Neuronal stem cell (in vitro differentiated cells): Measurements from ENCODE around the gene GPSM3.
A peak's percentile ranks its signal among the peaks of the same experiment; 100 is the strongest.
"Not testable (repeated sequence)": the region's sequence is repeated elsewhere in the genome, so short reads cannot be mapped to it uniquely, and the experiment has no call there.

Experiments
- DNase-seq: peaks from one replicate; pipeline ENCODE4 v3.0.0-alpha.2; 2013; ENCODE audit warnings: low spot score
- H2AFZ ChIP-seq: one replicate; pipeline ENCODE4 v1.6.1; 2013; ENCODE audit warnings: mild to moderate bottlenecking, low read length, inconsistent platforms
- H2AK5ac ChIP-seq: 2 replicates; pipeline ENCODE4 v1.6.1; 2013; ENCODE audit warnings: low read depth, mild to moderate bottlenecking, inconsistent platforms, low read length, moderate library complexity, mixed read lengths
- H2BK120ac ChIP-seq: 2 replicates; pipeline ENCODE4 v1.6.1; 2013; ENCODE audit warnings: low read depth, mild to moderate bottlenecking, inconsistent platforms, low read length, moderate library complexity, mixed read lengths
- H2BK12ac ChIP-seq: one replicate; pipeline ENCODE4 v1.6.1; 2013; ENCODE audit warnings: low read length, inconsistent platforms
- H2BK15ac ChIP-seq: 2 replicates; pipeline ENCODE4 v1.6.1; 2013; ENCODE audit warnings: mild to moderate bottlenecking, low read length, inconsistent platforms, mixed read lengths
- H2BK5ac ChIP-seq: one replicate; pipeline ENCODE4 v1.6.1; 2013; ENCODE audit warnings: inconsistent platforms, mild to moderate bottlenecking, low read length, moderate library complexity
- H3K14ac ChIP-seq: one replicate; pipeline ENCODE4 v1.6.1; 2013; ENCODE audit warnings: low read length, inconsistent platforms
- H3K18ac ChIP-seq: 2 replicates; pipeline ENCODE4 v1.6.1; 2013; ENCODE audit warnings: low read length, inconsistent platforms
- H3K23ac ChIP-seq: 2 replicates; pipeline ENCODE4 v1.6.1; 2013; ENCODE audit warnings: low read depth, mild to moderate bottlenecking, mixed read lengths, low read length, inconsistent platforms; ENCODE audit not compliant: poor library complexity
- H3K27ac ChIP-seq: replicated peaks from 3 replicates; pipeline ENCODE4 v1.5.1; 2013; ENCODE audit warnings: low read length, inconsistent platforms
- H3K27me3 ChIP-seq, 3 experiments: 2 replicates each; pipeline ENCODE4 v1.6.1; 2013; ENCODE audit warnings: low read length in 3 of 3, mild to moderate bottlenecking in 2 of 3, inconsistent platforms in 1 of 3, low read depth in 1 of 3, mixed read lengths in 1 of 3, moderate library complexity in 1 of 3; ENCODE audit not compliant: control insufficient read depth in 3 of 3, insufficient read depth in 3 of 3
- H3K36me3 ChIP-seq, 2 donors: replicated peaks in 1 of 2; 2 replicates each; pipeline ENCODE4 v1.6.1; 2013; ENCODE audit warnings: low read length in 2 of 2; ENCODE audit not compliant: control insufficient read depth in 2 of 2, insufficient read depth in 2 of 2
- H3K4ac ChIP-seq: 2 replicates; pipeline ENCODE4 v1.6.1; 2013; ENCODE audit warnings: inconsistent platforms, mild to moderate bottlenecking, low read length, moderate library complexity
- H3K4me1 ChIP-seq, 2 donors: 1 replicate in 1 of 2; 2 replicates in 1 of 2; pipeline ENCODE4 v1.6.1; 2013; ENCODE audit warnings: low read length in 2 of 2, low read depth in 1 of 2; ENCODE audit not compliant: control insufficient read depth in 2 of 2, insufficient read depth in 1 of 2
- H3K4me2 ChIP-seq: one replicate; pipeline ENCODE4 v1.6.1; 2013; ENCODE audit warnings: mild to moderate bottlenecking, low read length, inconsistent platforms; ENCODE audit not compliant: insufficient read depth, poor library complexity, severe bottlenecking
- H3K4me3 ChIP-seq, 2 donors: 2 replicates each; pipeline ENCODE4 v1.5.1; 2013; ENCODE audit warnings: low read length in 2 of 2, mild to moderate bottlenecking in 2 of 2, inconsistent platforms in 1 of 2, moderate library complexity in 1 of 2
- H3K79me1 ChIP-seq: one replicate; pipeline ENCODE4 v1.6.1; 2013; ENCODE audit warnings: low read depth, mild to moderate bottlenecking, inconsistent platforms, low read length, moderate library complexity
- H3K9ac ChIP-seq: one replicate; pipeline ENCODE4 v1.6.1; 2013; ENCODE audit warnings: mild to moderate bottlenecking, low read depth, low read length, inconsistent platforms; ENCODE audit not compliant: poor library complexity
- H3K9me3 ChIP-seq, 2 donors: replicated peaks in 1 of 2; 2 replicates each; pipeline versions ENCODE3 to v1.6.1; 2013; ENCODE audit warnings: low read length in 2 of 2, mild to moderate bottlenecking in 2 of 2, inconsistent platforms in 1 of 2, low read depth in 1 of 2, mixed read lengths in 1 of 2, moderate library complexity in 1 of 2; ENCODE audit not compliant: control insufficient read depth in 2 of 2, insufficient read depth in 1 of 2
- H4K8ac ChIP-seq: one replicate; pipeline ENCODE4 v1.6.1; 2013; ENCODE audit warnings: low read depth, mild to moderate bottlenecking, inconsistent platforms, low read length, moderate library complexity
- H4K91ac ChIP-seq: one replicate; pipeline ENCODE4 v1.6.1; 2013; ENCODE audit warnings: low read length, low read depth, mild to moderate bottlenecking, inconsistent platforms; ENCODE audit not compliant: poor library complexity
- WGBS, 2 donors: extraction: QIAGEN DNeasy Blood & Tissue Kit; methylation state at CpG; one replicate each; pipeline ENCODE4 v1.1.7; 2013; ENCODE audit warnings: missing lambda C conversion rate in 2 of 2, mixed read lengths in 1 of 2; ENCODE audit not compliant: insufficient read length in 2 of 2, insufficient replicate concordance in 1 of 2; ENCODE audit errors: extremely low coverage in 2 of 2; 5-methylcytosine and 5-hydroxymethylcytosine counted together

Gene GPSM3

DNA sequence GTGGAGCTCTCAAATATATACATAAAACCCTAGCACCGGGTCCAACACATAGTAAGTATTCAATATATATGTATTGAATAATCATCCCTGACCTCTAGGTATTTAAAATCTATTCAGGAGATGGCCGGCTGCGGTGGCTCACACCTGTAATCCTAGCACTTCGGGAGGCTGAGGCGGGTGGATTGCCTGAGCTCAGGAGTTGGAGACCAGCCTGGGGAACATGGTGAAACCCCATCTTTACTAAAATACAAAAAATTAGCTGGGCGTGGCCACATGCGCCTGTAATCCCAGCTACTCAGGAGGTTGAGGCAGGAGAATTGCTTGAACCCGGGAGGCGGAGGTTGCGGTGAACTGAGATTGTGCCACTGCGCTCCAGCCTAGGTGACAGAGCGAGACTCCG, 653 bp upstream of the GPSM3 start:
- not testable (repeated sequence) for H3K18ac ChIP-seq, H4K8ac ChIP-seq, H3K36me3 ChIP-seq, H3K23ac ChIP-seq, H4K91ac ChIP-seq, H3K4ac ChIP-seq, H2BK15ac ChIP-seq, H2BK12ac ChIP-seq, H2BK5ac ChIP-seq, H3K4me2 ChIP-seq, H3K27me3 ChIP-seq, H3K9ac ChIP-seq, DNase-seq, H2BK120ac ChIP-seq, H3K9me3 ChIP-seq, H3K14ac ChIP-seq, H3K4me3 ChIP-seq, H3K27ac ChIP-seq, H3K79me1 ChIP-seq, H2AK5ac ChIP-seq
- Histone ChIP-seq H2AFZ (peak overlapping the region; percentile 59), H3K4me1 (peaks cover 37 to 41% of the 10 kb centered on the region in 2 donors)
- WGBS, 2 donors = no CpG with 5 or more reads among the region's 13 CpGs

DNA sequence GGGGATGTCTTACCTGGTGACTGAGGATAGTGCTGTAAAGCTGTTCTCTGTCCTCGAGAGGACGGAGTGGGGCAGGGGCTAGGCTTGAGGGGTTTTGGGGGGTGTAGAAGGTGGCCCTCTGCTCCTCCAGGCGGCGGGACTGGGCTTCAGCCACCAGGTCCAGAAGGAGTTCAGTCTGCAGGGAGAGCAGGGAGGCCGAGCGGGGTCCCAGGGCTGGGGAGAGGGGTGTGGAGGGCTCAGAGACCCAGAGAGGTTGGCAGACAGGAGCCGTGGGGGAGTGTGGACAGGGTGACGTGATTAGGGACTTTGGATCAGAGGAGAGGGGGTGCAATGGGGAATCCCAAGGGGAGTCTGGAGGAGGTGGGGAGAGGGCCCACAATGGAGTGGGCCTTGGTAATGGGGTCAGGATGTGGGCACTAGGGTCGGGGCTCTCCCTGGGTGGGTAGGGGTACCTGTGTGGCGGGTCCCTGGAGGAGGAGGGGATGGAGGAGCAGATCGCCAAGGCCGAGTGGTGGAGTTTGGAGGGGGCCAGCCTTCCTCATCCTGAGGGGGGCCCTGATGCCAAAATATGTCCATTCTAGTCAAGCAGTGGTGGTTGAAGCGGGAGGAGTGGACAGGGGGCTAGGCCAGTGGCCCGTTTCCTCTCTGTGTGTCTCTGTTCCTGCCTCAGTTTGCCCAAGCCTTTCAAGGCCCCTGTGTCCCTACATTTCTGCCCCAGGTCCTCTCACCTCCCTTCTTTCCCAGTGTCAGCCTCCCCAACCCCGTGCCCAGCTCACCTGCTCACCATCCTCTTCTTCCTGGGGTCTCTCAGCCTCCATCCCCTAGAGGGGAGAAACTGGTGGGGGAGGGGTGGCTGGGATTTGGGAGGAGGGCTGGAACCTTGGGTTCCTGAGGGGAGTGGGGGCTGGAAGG, 491 bp downstream of the GPSM3 start:
- H3K4me1 ChIP-seq = peaks cover 34 to 35% of the 10 kb centered on the region in 2 donors
- peak overlapping the region; percentile 58 for H3K14ac ChIP-seq
- H3K4me3 ChIP-seq = no peak overlapping the region
- H2BK120ac ChIP-seq = peak overlapping the region; percentile 88
- H3K79me1 ChIP-seq = peaks cover 7% of the 10 kb centered on the region
- peak overlapping the region; percentile 93 for H3K18ac ChIP-seq
- H3K27me3 ChIP-seq = no peaks in the 10 kb centered on the region
- no peaks in the 10 kb centered on the region for H3K9me3 ChIP-seq
- H2AFZ ChIP-seq = peak overlapping the region; percentile 59
- H3K27ac ChIP-seq = peak overlapping the region; percentile 98
- peak overlapping the region; percentile 83 for H4K91ac ChIP-seq
- WGBS, 2 donors = no CpG with 5 or more reads among the region's 15 CpGs
- DNase-seq = no peak
- H2BK15ac ChIP-seq = peak overlapping the region; percentile 97
- peak overlapping the region; percentile 53 for H3K4ac ChIP-seq
- H4K8ac ChIP-seq = no peak overlapping the region
- H2AK5ac ChIP-seq = peak overlapping the region; percentile 58
- no peak overlapping the region for H3K4me2 ChIP-seq
- H2BK12ac ChIP-seq = peak overlapping the region; percentile 99
- peaks cover 9 to 12% of the 10 kb centered on the region in 2 donors for H3K36me3 ChIP-seq
- H3K9ac ChIP-seq = no peak overlapping the region
- H2BK5ac ChIP-seq = peak overlapping the region; percentile 88
- H3K23ac ChIP-seq = no peak overlapping the region

DNA sequence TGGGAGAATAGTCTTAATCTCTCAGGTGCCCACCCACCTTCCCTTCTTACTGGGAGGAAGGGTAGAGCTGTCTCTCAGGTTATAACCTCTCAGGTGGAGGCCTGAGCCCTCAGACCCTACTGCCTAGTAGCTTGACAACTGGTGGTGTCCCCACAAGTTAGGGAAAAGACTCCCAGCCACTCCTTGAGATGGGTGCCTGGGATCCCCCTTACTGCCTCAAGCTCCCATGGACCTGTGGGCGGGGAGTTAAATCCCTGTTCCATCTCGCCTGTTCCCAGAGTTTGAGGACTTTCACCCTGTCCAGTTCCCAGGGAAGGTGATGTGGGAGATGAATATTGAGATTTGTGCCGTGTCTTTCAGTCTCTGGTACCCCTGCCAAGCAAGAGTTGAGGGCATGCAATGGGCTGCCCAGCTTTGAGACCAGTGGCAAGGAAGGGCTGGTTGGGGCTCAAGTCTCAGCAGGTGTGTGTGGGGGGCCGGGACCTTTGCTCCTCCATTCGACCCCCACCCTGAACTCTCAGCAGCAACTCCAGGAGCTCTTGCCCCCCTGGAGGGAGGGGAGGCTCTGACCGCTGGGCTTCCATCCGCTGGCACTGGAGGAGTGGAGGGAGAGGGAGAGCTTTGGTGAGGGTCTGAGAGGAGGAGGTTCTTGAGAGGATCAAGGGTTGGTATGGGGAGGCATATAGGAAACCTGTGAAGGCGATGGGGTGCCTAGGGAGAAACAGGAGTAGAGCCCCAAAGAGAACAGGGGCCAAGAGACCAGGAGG, 1.3 kb downstream of the GPSM3 start:
- H3K14ac ChIP-seq = no peak overlapping the region
- peak overlapping the region in 1 of 2 donors; percentile 75 for H3K4me3 ChIP-seq
- H3K4ac ChIP-seq = no peak overlapping the region
- no peak for DNase-seq
- H2BK15ac ChIP-seq = peak overlapping the region; percentile 97
- H3K27me3 ChIP-seq = no peaks in the 10 kb centered on the region
- peak overlapping the region; percentile 88 for H2BK5ac ChIP-seq
- peak overlapping the region; percentile 51 for H3K4me2 ChIP-seq
- H2BK120ac ChIP-seq = peak overlapping the region; percentile 88
- H2AK5ac ChIP-seq = peak overlapping the region; percentile 58
- peaks cover 30% of the 10 kb centered on the region in 2 donors for H3K4me1 ChIP-seq
- H4K91ac ChIP-seq = peak overlapping the region; percentile 83
- no peak overlapping the region for H3K23ac ChIP-seq
- H4K8ac ChIP-seq = no peak overlapping the region
- peak overlapping the region; percentile 99 for H2BK12ac ChIP-seq
- H3K18ac ChIP-seq = peak overlapping the region; percentile 73
- no peak overlapping the region for H3K9ac ChIP-seq
- no CpG with 5 or more reads among the region's 8 CpGs for WGBS, 2 donors
- peaks cover 7% of the 10 kb centered on the region for H3K79me1 ChIP-seq
- H2AFZ ChIP-seq = no peak overlapping the region
- H3K27ac ChIP-seq = peak overlapping the region; percentile 98
- no peaks in the 10 kb centered on the region for H3K9me3 ChIP-seq
- peaks cover 14 to 21% of the 10 kb centered on the region in 2 donors for H3K36me3 ChIP-seq
